Ascending aorta (tissue), 2 donors: Measurements from ENCODE around the gene ISG15. TPM values are rescaled to one million over a fixed set of nuclear protein-coding genes. Genes with fewer than 3 reads are reported as not detected.
A peak's percentile ranks its signal among the peaks of the same experiment; 100 is the strongest.
"Not testable (repeated sequence)": the region's sequence is repeated elsewhere in the genome, so short reads cannot be mapped to it uniquely, and the experiment has no call there.

Experiments used
- DNase-seq, 2 donors: peaks; one replicate each; pipeline ENCODE4 v3.0.0-alpha.2; 2019; ENCODE audit warnings: low spot score in 2 of 2
- H3K27ac ChIP-seq, 2 donors: fragments of 200-600 bp; sonication (generic); one replicate each; pipeline ENCODE4 v1.5.1; 2016 to 2017; ENCODE audit warnings: mild to moderate bottlenecking in 1 of 2
- H3K27me3 ChIP-seq: fragments of 200-600 bp; sonication (generic); one replicate; pipeline ENCODE4 v1.5.1; 2017
- H3K36me3 ChIP-seq, 2 donors: fragments of 200-600 bp; sonication (generic); one replicate each; pipeline ENCODE4 v1.5.1; 2016
- H3K4me1 ChIP-seq, 2 donors: fragments of 200-600 bp; sonication (generic); one replicate each; pipeline ENCODE4 v1.5.1; 2016 to 2017; ENCODE audit warnings: mild to moderate bottlenecking in 1 of 2
- H3K4me3 ChIP-seq, 2 donors: fragments of 200-600 bp; sonication (generic); one replicate each; pipeline ENCODE4 v1.5.1; 2016 to 2017; ENCODE audit warnings: mild to moderate bottlenecking in 1 of 2
- H3K9me3 ChIP-seq, 2 donors: fragments of 200-600 bp; sonication (generic); one replicate each; pipeline ENCODE4 v1.5.1; 2016
- intact Hi-C: fragments of 100-400 bp; cut with DNase I; formaldehyde crosslinking; loops from one replicate; pipeline ENCODE4 v1.15.1; 2023
- total RNA-seq: library from RNA; depleted of rRNA; stranded (reverse); fragments of >200 nt; gene quantifications from one replicate; pipeline ENCODE4 v1.1.0, GENCODE V29; 2016
- TF ChIP-seq, protein P1 (sequence below), 3 experiments: fragments of 200-600 bp in 2 of 3; fragments of 450-650 bp in 1 of 3; sonication (generic) in 2 of 3; IDR thresholded peaks; one replicate each; pipeline ENCODE4 v1.5.1; 2016 to 2019; ENCODE audit warnings: antibody characterized with exemption in 3 of 3, mild to moderate bottlenecking in 1 of 3, moderate library complexity in 1 of 3

The ISG15 gene
- total RNA-seq, 1 donor from 2014 or later: 125 TPM

DNA sequence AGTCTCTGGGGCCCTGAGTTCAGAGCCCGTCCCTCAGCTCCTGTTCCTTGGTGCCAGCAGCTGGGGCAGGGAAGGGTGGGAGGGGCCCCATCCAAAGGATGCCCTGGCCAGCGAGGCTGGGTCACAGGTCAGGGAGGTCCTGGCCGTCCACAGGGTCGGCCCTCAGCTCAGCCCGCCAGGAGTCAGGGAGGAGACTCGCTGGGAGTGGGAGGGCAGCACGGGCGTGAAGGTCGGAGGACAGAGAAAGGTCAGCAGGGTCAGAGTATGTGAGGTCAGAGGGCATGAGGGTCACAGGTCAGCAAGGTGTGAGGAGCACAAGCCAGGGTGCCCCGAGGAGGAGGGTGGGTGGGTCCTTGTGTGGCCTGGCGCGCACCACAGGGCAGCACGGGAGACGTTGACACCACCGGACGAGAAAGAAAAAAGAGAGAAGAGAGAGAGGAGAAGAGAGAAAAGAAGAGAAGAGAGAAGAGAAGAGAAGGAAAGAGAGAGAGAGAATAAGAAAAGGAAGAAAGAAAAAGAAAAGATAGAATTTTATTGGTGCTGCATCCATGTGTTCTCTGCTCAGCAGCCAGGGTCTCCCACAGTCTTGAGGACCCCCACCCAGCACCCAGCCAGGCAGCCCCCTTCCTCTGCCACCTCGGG lies 38.5 kb upstream of the ISG15 start:
- H3K27me3 ChIP-seq: peaks cover 26% of the 10 kb centered on the region
- TF ChIP-seq, protein P1, sequence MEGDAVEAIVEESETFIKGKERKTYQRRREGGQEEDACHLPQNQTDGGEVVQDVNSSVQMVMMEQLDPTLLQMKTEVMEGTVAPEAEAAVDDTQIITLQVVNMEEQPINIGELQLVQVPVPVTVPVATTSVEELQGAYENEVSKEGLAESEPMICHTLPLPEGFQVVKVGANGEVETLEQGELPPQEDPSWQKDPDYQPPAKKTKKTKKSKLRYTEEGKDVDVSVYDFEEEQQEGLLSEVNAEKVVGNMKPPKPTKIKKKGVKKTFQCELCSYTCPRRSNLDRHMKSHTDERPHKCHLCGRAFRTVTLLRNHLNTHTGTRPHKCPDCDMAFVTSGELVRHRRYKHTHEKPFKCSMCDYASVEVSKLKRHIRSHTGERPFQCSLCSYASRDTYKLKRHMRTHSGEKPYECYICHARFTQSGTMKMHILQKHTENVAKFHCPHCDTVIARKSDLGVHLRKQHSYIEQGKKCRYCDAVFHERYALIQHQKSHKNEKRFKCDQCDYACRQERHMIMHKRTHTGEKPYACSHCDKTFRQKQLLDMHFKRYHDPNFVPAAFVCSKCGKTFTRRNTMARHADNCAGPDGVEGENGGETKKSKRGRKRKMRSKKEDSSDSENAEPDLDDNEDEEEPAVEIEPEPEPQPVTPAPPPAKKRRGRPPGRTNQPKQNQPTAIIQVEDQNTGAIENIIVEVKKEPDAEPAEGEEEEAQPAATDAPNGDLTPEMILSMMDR (IDR thresholded peaks at IDR 0.05): no peak
- intact Hi-C loops: no loop called here
- no peak overlapping the region for H3K27ac ChIP-seq
- no peak overlapping the region for H3K4me3 ChIP-seq
- DNase-seq: no peak
- no peaks in the 10 kb centered on the region for H3K9me3 ChIP-seq
- H3K36me3 ChIP-seq: no peaks in the 10 kb centered on the region
- H3K4me1 ChIP-seq: peaks cover 2 to 3% of the 10 kb centered on the region in 2 donors

DNA sequence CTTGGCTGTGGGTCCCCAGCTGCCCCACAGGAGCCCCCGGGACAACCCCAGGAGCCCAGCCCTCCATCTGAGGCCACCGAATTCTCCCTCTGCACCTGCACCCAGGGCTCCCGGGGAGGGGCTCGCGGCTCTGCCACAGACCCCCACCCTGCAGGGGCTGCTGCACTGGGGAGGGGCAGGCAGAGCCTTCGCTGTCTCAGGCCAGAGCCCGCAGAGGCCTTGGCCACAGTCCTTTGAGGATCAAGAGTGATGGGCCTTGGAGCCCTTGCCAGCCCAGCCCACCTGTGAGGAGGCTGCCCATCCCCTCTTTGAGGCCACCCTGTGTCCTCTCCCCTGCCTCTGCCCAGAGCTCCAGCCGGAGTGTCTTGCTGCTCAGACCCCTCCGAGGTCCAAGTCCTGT lies 37.9 kb upstream of the ISG15 start:
- TF ChIP-seq, protein P1 (IDR thresholded peaks at IDR 0.05): no peak
- no peak for DNase-seq
- Histone ChIP-seq H3K4me3 (no peak overlapping the region), H3K4me1 (peaks cover 2 to 3% of the 10 kb centered on the region in 2 donors), H3K27me3 (peaks cover 26% of the 10 kb centered on the region), H3K9me3 (no peaks in the 10 kb centered on the region), H3K36me3 (no peaks in the 10 kb centered on the region), H3K27ac (no peak overlapping the region)
- intact Hi-C loops: no loop called here

DNA sequence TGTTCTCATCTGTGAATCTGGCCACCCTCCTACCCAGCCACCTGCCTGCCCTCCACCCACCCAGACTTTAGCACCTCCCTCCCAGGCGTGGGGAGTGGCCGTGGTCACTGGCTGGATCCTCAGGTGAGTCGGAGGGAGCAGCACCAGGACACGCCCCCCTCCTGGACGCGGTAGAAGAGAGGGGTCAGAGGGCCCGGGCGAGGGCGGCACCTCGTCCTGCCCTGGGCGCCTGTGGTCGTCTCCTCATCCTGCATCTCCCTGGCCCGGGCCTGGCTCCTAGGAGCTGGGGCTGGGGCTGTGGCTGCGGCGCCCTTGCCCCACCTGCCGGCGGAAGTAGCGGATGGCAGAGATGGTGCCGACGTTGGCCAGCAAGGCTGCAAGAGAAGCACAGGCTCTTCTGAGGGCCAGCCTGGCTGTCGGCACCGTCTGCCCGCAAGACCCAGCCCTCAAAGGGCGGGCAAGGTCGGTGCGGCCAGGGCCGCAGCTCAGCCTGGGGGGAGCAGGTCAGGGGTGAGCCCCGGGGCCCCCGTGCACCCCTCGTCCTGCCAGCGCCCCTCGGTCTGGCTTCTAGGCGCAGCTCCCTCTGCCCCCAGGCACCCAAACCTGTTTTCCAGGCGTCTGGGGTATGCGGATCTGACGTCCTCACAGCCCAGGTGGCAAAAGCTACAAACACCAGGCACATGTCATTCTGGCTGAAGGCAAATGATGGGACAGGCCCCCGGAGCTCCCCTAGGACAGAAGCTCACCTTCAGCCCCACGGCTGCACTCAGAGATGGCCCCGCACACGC lies 37.2 kb upstream of the ISG15 start:
- Histone ChIP-seq H3K4me3 (peak overlapping the region; percentile 16 to 55), H3K27ac (no peak overlapping the region), H3K9me3 (no peaks in the 10 kb centered on the region), H3K27me3 (peaks cover 21% of the 10 kb centered on the region), H3K4me1 (peaks cover 2 to 3% of the 10 kb centered on the region in 2 donors), H3K36me3 (no peaks in the 10 kb centered on the region)
- intact Hi-C loops: no loop called here
- no peak for DNase-seq
- TF ChIP-seq, protein P1 (IDR thresholded peaks at IDR 0.05): peak in 2 of 3 experiments; percentile 67 to 73

DNA sequence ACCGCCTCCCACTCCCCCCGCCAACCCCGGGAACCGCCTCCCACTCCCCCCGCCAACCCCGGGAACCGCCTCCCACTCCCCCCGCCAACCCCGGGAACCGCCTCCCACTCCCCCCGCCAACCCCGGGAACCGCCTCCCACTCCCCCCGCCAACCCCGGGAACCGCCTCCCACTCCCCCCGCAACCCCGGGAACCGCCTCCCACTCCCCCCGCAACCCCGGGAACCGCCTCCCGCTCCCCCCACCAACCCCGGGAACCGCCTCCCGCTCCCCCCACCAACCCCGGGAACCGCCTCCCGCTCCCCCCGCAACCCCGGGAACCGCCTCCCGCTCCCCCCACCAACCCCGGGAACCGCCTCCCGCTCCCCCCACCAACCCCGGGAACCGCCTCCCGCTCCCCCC lies 36.5 kb upstream of the ISG15 start:
- peaks cover 14% of the 10 kb centered on the region for H3K27me3 ChIP-seq
- H3K4me3 ChIP-seq, H3K36me3 ChIP-seq, DNase-seq, H3K27ac ChIP-seq, intact Hi-C loops, H3K9me3 ChIP-seq, H3K4me1 ChIP-seq: not testable (repeated sequence)

DNA sequence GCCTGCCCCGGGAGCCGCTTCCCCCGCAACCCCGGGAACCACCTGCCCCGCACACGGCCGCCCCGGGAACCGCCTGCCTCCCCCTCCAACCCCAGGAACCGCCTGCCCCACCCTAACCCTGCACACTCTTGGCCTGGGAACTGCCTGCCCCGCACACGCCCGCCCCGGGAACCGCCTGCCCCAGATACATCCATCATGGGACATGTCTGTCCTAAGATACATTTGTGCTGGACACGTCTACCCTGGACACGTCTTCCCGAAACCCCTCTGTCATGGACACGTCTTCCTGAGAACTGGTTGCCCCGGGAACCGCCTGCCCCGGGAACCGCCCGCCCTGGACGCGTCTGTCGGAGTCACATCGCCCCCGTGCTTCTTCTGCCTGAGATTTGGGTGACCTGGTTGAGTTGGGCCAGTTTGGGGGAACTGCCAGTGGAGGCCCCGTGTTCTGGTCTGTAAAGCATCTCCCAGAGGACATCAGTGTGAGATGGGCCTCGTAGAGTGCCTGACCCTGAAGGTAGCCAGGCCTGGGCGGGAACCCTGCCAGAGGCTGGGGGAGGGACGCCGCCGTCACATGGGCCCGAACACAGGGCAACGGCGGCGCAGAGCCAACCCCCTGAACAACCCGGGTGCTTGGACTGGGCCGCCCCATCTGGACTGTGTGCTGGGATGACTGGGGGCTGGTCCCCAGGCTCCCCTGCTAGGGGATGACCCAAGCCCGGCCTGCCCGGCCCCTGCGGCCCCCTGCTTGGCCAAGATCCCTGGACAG lies 35.0 kb upstream of the ISG15 start:
- TF ChIP-seq, protein P1 (IDR thresholded peaks at IDR 0.05): no peak
- no peak for DNase-seq
- Histone ChIP-seq H3K27ac (no peak overlapping the region), H3K36me3 (no peaks in the 10 kb centered on the region), H3K4me3 (no peak overlapping the region), H3K9me3 (no peaks in the 10 kb centered on the region), H3K27me3 (peaks cover 10% of the 10 kb centered on the region), H3K4me1 (peaks cover 2 to 3% of the 10 kb centered on the region in 2 donors)
- intact Hi-C loops: no loop called here
